ENCODE measurements around the gene SOX13. TPM values are rescaled to one million over a fixed set of nuclear protein-coding genes. Genes with fewer than 3 reads are reported as not detected.

The SOX13 gene
- total RNA-seq (10 to 100 TPM; 11.4 to 17.9 (median 12.6) TPM), polyA plus RNA-seq (9.4 TPM)
- long read RNA-seq, donor 1, partial matches to known transcripts = 3 of 9 reads
- long read RNA-seq, donor 1, other reads (novel, unspliced or antisense) = 5 of 9 reads
- long read RNA-seq, donor 2 = 0 reads
- long read RNA-seq, donor 3 = 0 reads
- long read RNA-seq, donor 4, partial matches to known transcripts = 5 of 7 reads
- long read RNA-seq, donor 4, other reads (novel, unspliced or antisense) = 2 of 7 reads

- H3K27ac ChIP-seq (ENCODE audit: low read length) = peak within 1 kb of the TSS; percentile 86
- H3K27me3 ChIP-seq (ENCODE audit: control insufficient read depth, insufficient read depth) = no peaks in the 10 kb centered on the region
- peak within 1 kb of the TSS; percentile 89 for H3K4me3 ChIP-seq (ENCODE audit: low read length)
- WGBS = under 1% methylated on average over 89 of the region's 89 CpGs
- peak; percentile 89 to 96 (median 95) for DNase-seq
- intact Hi-C loops (cut with DNase I) = loop anchor here in 1 of 4 donors (5.0 kb wide), 1 partner anchor 54 kb away; no protein-coding TSS in a partner anchor
- H3K4me1 ChIP-seq (ENCODE audit: control insufficient read depth, insufficient read depth, low read length) = peaks cover 4% of the 10 kb centered on the region
- ATAC-seq = peak; percentile 84 to 89
- no peaks in the 10 kb centered on the region for H3K9me3 ChIP-seq (ENCODE audit: control insufficient read depth, low read length)
These were observed at the start of gene SOX13 for GRCh38 chr1:204072931-204073836. SOX13 (plus strand) TSS chr1:204073115; CDS start chr1:204112916, 39,801 bp downstream.

DNA sequence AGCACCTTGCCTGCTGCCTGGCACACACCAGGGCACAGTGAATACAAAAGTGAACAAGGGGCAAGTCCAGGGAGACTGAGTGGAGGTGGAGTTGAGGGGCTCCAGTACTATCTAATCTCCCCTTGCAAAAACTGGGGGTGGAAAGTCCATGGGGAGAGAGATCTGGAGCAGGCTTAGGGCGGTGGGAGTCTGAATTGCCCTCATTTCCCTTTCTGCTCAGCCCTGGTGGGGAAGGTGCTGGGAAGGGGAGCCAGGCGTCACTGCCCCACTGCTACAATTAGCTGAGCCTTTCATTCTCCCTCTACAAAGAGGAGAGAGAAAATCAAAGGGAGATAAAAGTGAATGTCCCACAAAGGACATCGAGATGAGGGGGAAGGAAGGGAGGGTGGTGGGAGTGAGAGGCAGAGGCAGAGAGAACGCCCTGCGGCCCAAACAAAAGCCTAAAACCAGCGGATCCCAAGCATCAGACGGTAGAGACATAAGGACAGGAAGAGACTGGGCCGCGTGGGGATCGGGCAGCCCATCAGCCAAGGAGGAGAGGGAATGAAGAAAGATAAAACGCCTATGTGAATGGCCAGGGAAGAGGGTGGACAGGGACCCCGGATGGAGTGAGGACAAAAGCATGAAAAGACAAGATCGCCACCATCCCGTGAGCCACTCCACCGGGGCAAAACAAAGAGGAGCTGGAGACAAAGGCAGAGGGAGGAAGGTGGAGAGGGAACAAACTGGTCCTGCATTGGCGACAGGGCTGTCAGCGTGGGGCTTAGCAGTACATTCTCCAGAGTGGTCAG is 46.8 kb upstream of the SOX13 start:
- Histone ChIP-seq H3K27ac (ENCODE audit: low read length) (no peak overlapping the region), H3K9me3 (ENCODE audit: control insufficient read depth, low read length) (no peaks in the 10 kb centered on the region), H3K27me3 (ENCODE audit: control insufficient read depth, insufficient read depth) (no peaks in the 10 kb centered on the region), H3K4me1 (ENCODE audit: control insufficient read depth, insufficient read depth, low read length) (no peaks in the 10 kb centered on the region), H3K4me3 (ENCODE audit: low read length) (no peak overlapping the region)
- ATAC-seq (no peak), DNase-seq (no peak)
- WGBS = 49% methylated on average over 17 of the region's 17 CpGs
- intact Hi-C loops (cut with DNase I) = no loop called here

- H3K9me3 ChIP-seq (ENCODE audit: control insufficient read depth, low read length) = no peaks in the 10 kb centered on the region
- H3K4me1 ChIP-seq (ENCODE audit: control insufficient read depth, insufficient read depth, low read length) = no peaks in the 10 kb centered on the region
- no peak for DNase-seq
- H3K27ac ChIP-seq (ENCODE audit: low read length) = no peak overlapping the region
- no peaks in the 10 kb centered on the region for H3K27me3 ChIP-seq (ENCODE audit: control insufficient read depth, insufficient read depth)
- ATAC-seq = no peak
- intact Hi-C loops (cut with DNase I) = no loop called here
- H3K4me3 ChIP-seq (ENCODE audit: low read length) = no peak overlapping the region
- 88% methylated on average over 3 of the region's 3 CpGs for WGBS
These were observed 45.5 kb upstream of the SOX13 start for GRCh38 chr1:204027446-204027845.

DNA sequence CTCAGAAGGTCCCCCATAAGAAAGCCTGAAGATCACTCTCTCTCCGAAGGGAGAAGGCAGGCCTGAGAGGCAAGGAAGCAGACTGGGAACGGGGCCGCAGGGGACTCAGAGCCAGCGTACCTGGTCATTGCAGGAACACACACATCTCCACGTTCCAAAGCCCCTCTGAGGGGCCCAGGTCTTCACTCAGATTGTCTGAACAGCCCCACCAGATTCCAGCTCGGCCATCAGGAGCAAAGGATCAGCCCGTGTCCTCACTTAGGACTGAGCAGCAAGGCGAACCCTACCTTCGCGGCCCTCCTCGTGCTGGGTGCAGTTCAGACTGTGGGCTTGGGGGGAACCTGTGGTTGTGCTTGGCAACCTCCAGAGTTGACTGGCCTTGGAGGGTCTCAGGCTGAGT is 43.9 kb upstream of the SOX13 start:
- ATAC-seq (no peak), DNase-seq (no peak)
- no peaks in the 10 kb centered on the region for H3K27me3 ChIP-seq (ENCODE audit: control insufficient read depth, insufficient read depth)
- H3K4me3 ChIP-seq (ENCODE audit: low read length) = no peak overlapping the region
- no peak overlapping the region for H3K27ac ChIP-seq (ENCODE audit: low read length)
- H3K9me3 ChIP-seq (ENCODE audit: control insufficient read depth, low read length) = no peaks in the 10 kb centered on the region
- intact Hi-C loops (cut with DNase I) = no loop called here
- WGBS = 90% methylated on average over 11 of the region's 11 CpGs
- no peaks in the 10 kb centered on the region for H3K4me1 ChIP-seq (ENCODE audit: control insufficient read depth, insufficient read depth, low read length)

DNA sequence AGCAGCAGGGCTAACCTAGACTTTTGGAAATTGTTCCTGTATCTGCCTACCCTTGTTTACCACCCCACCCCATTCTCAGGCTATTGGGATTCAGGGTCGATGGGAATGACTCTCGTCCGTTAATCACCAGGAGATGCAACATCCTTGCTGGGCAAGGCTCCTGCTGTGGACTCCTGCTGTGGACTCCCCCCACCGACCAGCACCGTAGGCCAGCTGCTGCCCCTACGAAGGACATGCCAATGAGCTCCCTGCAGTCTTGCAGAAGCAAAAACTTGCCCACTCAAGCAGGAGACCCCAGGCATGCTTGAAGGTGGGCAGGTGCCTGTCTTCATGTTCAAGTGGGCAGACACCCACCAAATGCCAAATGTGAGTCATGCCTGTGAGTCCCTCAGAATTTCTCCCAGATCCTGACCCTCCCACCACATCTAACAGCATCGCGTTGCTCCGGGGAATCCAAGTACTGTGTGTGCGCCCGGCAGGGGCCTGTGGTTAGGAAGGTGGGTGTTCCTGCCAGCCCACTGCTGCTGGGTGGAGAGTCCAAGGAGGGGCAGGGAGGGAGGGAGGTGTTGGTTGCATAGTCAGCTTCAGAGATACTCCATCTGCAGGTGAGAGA is 41.7 kb upstream of the SOX13 start:
- DNase-seq (no peak), ATAC-seq (no peak)
- no peak overlapping the region for H3K27ac ChIP-seq (ENCODE audit: low read length)
- 69% methylated on average over 11 of the region's 11 CpGs for WGBS
- H3K27me3 ChIP-seq (ENCODE audit: control insufficient read depth, insufficient read depth) = no peaks in the 10 kb centered on the region
- no peak overlapping the region for H3K4me3 ChIP-seq (ENCODE audit: low read length)
- H3K4me1 ChIP-seq (ENCODE audit: control insufficient read depth, insufficient read depth, low read length) = no peaks in the 10 kb centered on the region
- intact Hi-C loops (cut with DNase I) = no loop called here
- no peaks in the 10 kb centered on the region for H3K9me3 ChIP-seq (ENCODE audit: control insufficient read depth, low read length)

DNA sequence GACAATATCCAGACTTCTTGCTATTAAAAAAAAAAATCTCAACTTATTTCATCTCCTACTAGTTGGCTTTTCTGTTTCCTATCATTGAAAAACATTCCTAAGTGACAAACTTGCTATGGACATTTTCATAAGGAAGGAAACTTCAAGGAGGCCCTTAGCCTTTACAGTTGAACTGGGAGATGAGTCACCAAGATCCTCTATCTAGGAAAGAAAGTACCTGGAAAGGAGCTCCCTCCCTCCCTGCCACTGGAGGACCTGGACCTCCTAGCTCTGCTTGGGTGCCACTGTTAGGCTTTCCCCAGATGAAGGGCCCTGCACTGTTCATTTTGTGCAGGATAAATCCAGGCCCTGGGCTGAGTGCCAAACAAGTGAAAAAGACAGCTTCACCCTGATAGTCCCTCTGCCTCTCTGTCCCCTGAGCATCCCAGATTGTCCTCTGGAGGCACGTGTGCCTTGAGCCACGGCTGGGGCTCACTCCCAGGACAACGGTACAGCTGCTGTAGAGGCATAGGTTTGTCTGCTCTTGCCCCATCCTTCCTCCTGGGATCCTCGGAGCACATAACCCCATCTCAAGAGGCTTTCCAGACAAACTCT is 40.2 kb upstream of the SOX13 start:
- H3K9me3 ChIP-seq (ENCODE audit: control insufficient read depth, low read length) = no peaks in the 10 kb centered on the region
- intact Hi-C loops (cut with DNase I) = no loop called here
- ATAC-seq (no peak), DNase-seq (no peak)
- no peaks in the 10 kb centered on the region for H3K4me1 ChIP-seq (ENCODE audit: control insufficient read depth, insufficient read depth, low read length)
- H3K27ac ChIP-seq (ENCODE audit: low read length) = no peak overlapping the region
- WGBS = 43% methylated on average over 4 of the region's 4 CpGs
- H3K4me3 ChIP-seq (ENCODE audit: low read length) = no peak overlapping the region
- no peaks in the 10 kb centered on the region for H3K27me3 ChIP-seq (ENCODE audit: control insufficient read depth, insufficient read depth)

GRCh38 chr1:204033306-204033705 is 39.6 kb upstream of the SOX13 start:
- no peaks in the 10 kb centered on the region for H3K27me3 ChIP-seq (ENCODE audit: control insufficient read depth, insufficient read depth)
- H3K4me3 ChIP-seq (ENCODE audit: low read length) = no peak overlapping the region
- no peak for DNase-seq
- H3K4me1 ChIP-seq (ENCODE audit: control insufficient read depth, insufficient read depth, low read length) = no peaks in the 10 kb centered on the region
- H3K9me3 ChIP-seq (ENCODE audit: control insufficient read depth, low read length) = no peaks in the 10 kb centered on the region
- WGBS = 51% methylated on average over 1 of the region's 1 CpG
- ATAC-seq = no peak
- no peak overlapping the region for H3K27ac ChIP-seq (ENCODE audit: low read length)
- intact Hi-C loops (cut with DNase I) = no loop called here

GRCh38 chr1:204036882-204037655 is 35.8 kb upstream of the SOX13 start:
- 62% methylated on average over 14 of the region's 14 CpGs for WGBS
- ATAC-seq (no peak), DNase-seq (no peak)
- no peaks in the 10 kb centered on the region for H3K27me3 ChIP-seq (ENCODE audit: control insufficient read depth, insufficient read depth)
- no peak overlapping the region for H3K4me3 ChIP-seq (ENCODE audit: low read length)
- H3K4me1 ChIP-seq (ENCODE audit: control insufficient read depth, insufficient read depth, low read length) = peaks cover 8% of the 10 kb centered on the region
- intact Hi-C loops (cut with DNase I) = no loop called here
- H3K27ac ChIP-seq (ENCODE audit: low read length) = no peak overlapping the region
- H3K9me3 ChIP-seq (ENCODE audit: control insufficient read depth, low read length) = no peaks in the 10 kb centered on the region

GRCh38 chr1:204041232-204041767 is 31.6 kb upstream of the SOX13 start:
- 31% methylated on average over 10 of the region's 10 CpGs for WGBS
- no peaks in the 10 kb centered on the region for H3K27me3 ChIP-seq (ENCODE audit: control insufficient read depth, insufficient read depth)
- peak; percentile 44 to 54 for ATAC-seq
- peaks cover 14% of the 10 kb centered on the region for H3K4me1 ChIP-seq (ENCODE audit: control insufficient read depth, insufficient read depth, low read length)
- peak overlapping the region; percentile 57 for H3K27ac ChIP-seq (ENCODE audit: low read length)
- peak in 2 of 3 donors; percentile 28 to 61 for DNase-seq
- intact Hi-C loops (cut with DNase I) = no loop called here
- no peaks in the 10 kb centered on the region for H3K9me3 ChIP-seq (ENCODE audit: control insufficient read depth, low read length)
- no peak overlapping the region for H3K4me3 ChIP-seq (ENCODE audit: low read length)

Data from right cardiac atrium (tissue), 5 donors.